CD4-positive, alpha-beta T cell treated with Interleukin-15 for 4 hours (primary cell): ENCODE data around the gene NDUFS7.
"Not testable (repeated sequence)": the region's sequence is repeated elsewhere in the genome, so short reads cannot be mapped to it uniquely, and the experiment has no call there.

Experiments
- DNase-seq: peaks from one replicate; pipeline ENCODE4 v3.0.0-alpha.2; 2020; ENCODE audit warnings: low spot score

The NDUFS7 gene

GRCh38 chr19:1417681-1418495 lies 34.2 kb downstream of the NDUFS7 start:
- DNase-seq, result no peak

GRCh38 chr19:1418496-1418775 lies 34.7 kb downstream of the NDUFS7 start:
- DNase-seq, result no peak

GRCh38 chr19:1418951-1419738 lies 35.4 kb downstream of the NDUFS7 start:
- no peak for DNase-seq

- not testable (repeated sequence) for DNase-seq
These were observed 36.4 kb downstream of the NDUFS7 start for GRCh38 chr19:1420085-1420484.

GRCh38 chr19:1420590-1420989 lies 36.9 kb downstream of the NDUFS7 start:
- DNase-seq, result no peak

- DNase-seq, result no peak
These were observed 37.7 kb downstream of the NDUFS7 start for GRCh38 chr19:1421218-1421957.

GRCh38 chr19:1421958-1422305 lies 38.2 kb downstream of the NDUFS7 start:
- no peak for DNase-seq

- no peak for DNase-seq
These were observed 38.7 kb downstream of the NDUFS7 start for GRCh38 chr19:1422360-1422759.

GRCh38 chr19:1422943-1423342 lies 39.2 kb downstream of the NDUFS7 start:
- no peak for DNase-seq

- no peak for DNase-seq
These were observed 39.9 kb downstream of the NDUFS7 start for GRCh38 chr19:1423436-1424191.

GRCh38 chr19:1424192-1424955 lies 40.7 kb downstream of the NDUFS7 start:
- no peak for DNase-seq

- DNase-seq, result no peak
These were observed 41.6 kb downstream of the NDUFS7 start for GRCh38 chr19:1425102-1425837.

- DNase-seq, result no peak
These were observed 42.2 kb downstream of the NDUFS7 start for GRCh38 chr19:1425902-1426301.

- no peak for DNase-seq
These were observed 43.0 kb downstream of the NDUFS7 start for GRCh38 chr19:1426736-1427135.

GRCh38 chr19:1427221-1427920 lies 43.7 kb downstream of the NDUFS7 start:
- no peak for DNase-seq

GRCh38 chr19:1428738-1429391 lies 45.2 kb downstream of the NDUFS7 start:
- DNase-seq, result no peak

GRCh38 chr19:1429750-1430149 lies 46.0 kb downstream of the NDUFS7 start:
- DNase-seq, result no peak

GRCh38 chr19:1430246-1430645 lies 46.5 kb downstream of the NDUFS7 start:
- no peak for DNase-seq

- no peak for DNase-seq
These were observed 48.2 kb downstream of the NDUFS7 start for GRCh38 chr19:1431759-1432506.
